Embryonic facial prominence (tissue), 1 donor: ENCODE data around the gene NKAIN4.

ENCODE experiments used
- DNase-seq: peaks from one replicate; pipeline ENCODE4 v3.0.0-alpha.2; 2016; ENCODE audit errors: extremely low spot score

NKAIN4 gene

DNA sequence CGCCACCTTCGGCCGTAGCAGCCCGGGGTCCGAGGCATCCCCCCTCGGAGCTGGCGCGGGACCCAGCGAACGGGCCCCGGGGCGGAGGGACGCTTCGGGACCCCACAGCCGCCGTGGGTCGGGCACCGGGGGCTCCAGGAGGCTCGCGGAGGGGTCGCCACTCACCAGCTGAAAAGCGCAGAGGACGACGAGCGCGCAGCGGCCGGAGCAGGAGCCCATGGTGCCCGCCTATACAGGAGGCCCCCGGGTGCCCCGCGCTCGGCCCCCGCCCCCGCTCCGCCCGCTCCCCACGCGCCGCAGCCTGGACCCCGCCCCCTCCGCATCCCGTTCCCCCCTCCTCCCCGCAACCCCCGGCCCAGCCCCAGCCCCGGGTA lies at the start of gene NKAIN4:
TSS of gene NKAIN4 (minus strand) at position 232 of the 374 bp plus-strand sequence. CDS start at position 219, 13 bp downstream.
- no peak for DNase-seq

DNA sequence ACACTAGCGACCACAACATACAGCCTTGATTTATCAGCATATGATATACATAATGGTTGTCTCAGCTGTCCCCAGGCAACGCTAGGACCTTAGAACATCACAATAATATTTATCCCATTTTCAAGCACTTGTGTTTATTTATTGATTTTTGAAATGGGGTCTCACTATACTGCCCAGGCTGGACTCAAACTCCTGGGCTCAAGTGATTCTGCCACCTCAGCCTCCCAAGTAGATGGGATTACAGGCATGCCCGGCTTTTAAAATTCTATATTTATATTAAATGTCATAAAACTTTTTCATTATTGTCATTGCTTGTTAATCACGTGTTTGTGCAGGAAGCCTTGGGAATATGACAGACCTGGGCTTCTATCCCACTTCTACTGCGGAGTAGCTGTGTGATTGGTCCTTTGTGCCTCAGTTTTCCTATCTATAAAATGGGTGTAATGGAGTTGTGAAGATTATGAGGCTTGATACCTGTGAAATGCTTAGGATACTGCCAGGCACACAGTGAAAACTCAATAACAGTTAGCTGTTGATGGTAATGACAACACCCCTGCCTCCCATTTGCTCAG lies 48.9 kb upstream of the NKAIN4 start:
- no peak for DNase-seq

DNA sequence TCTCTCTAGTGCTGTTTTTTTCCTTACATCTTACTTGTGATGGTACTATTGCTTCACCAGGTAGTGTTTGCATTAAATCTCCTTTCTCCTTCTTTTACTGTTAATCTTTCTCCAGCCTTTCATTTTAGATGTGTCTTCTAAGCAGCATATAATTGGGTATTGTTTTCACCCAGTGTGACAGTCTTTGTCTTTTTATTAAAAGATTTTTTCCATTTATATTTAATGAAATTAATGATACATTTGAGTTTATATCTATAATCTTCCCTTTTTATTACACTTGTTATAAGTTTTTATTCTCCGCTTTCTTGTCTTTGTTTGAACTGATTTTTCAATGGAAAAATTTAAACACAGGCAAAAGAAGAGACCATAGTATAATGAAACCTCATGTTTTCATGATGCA lies 47.4 kb upstream of the NKAIN4 start:
- DNase-seq = no peak

DNA sequence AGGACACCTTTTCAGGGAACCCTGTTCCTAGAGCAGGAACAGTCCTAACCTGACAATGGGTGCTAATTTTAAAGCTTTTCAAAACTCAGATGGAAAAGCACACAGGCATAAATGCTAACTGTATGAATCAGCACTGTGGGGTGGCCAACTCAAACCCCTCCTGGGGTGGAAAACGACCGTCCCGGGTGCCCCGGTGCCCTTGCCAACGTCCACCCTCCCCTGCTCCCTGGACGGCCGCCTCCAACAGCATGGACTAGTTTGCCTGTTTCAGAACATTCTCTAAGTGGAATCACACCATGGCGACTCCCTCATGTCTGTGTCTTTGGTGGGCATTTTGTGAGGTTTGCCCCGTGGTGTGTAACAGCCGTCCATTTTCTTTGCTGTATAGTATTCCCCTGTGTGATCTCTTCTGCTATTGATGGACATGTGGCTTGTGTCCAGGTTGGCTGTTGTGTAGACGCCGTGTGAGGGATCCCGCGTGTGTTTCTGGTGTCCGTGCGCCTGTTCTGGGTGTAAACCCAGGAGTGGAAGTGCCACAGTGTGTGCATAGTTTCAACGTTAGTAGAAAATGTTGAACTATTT lies 44.6 kb upstream of the NKAIN4 start:
- DNase-seq = no peak

DNA sequence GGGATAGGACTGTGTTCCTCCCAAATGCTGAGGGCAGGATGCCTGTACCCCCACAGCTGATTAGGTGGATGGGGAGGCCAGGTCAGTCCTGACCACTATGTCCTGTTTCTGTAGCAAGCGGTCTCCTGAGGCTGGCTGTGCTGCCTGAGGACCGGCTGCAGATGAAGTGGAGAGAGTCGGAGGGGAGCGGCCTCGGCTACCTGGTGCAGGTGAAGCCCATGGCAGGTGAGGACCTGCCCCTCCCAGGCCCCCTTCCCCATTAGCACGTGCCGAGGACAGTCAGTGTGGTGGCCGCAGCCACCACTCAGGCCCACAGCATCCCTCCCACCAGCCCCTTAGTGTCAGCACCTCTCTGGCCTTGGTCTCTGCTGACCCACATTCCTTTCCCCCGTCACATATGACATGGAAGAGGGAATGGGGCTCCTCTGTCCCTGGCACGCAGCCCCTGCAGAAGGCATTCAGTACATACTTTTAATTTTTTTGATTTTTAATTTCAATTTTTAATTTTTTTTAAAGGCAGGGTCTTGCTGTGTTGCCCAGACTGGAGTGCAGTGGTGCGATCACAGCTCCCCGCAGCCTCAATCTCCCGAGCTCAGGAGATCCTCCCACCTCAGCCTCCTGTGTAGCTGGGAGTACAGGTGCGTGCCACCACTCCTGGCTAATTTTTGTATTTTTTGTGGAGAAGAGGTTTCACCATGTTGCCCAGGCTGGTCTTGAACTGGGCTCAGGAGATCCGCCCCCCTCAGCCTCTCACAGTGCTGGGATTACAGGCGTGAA lies 43.7 kb upstream of the NKAIN4 start:
- no peak for DNase-seq

DNA sequence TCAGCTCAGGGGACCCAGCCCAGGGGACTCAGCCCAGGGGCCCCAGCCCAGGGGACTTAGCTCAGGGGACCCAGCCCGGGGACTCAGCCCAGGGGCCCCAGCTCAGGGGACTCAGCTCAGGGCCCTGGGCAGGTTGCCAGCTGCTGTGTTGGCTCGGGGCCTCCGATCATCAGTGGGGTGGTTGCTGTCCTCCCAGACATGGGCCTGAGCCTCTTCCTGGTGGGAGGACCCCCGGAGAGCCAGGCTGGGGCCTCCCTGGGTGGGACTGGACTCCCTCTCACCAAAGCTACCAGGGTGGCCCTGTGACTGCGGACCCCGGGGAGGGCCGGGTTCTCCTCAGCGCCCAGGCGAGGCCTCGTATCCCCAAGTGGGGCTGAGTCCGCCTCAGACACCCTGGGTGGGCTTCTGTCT lies 43.1 kb upstream of the NKAIN4 start:
- DNase-seq = no peak

DNA sequence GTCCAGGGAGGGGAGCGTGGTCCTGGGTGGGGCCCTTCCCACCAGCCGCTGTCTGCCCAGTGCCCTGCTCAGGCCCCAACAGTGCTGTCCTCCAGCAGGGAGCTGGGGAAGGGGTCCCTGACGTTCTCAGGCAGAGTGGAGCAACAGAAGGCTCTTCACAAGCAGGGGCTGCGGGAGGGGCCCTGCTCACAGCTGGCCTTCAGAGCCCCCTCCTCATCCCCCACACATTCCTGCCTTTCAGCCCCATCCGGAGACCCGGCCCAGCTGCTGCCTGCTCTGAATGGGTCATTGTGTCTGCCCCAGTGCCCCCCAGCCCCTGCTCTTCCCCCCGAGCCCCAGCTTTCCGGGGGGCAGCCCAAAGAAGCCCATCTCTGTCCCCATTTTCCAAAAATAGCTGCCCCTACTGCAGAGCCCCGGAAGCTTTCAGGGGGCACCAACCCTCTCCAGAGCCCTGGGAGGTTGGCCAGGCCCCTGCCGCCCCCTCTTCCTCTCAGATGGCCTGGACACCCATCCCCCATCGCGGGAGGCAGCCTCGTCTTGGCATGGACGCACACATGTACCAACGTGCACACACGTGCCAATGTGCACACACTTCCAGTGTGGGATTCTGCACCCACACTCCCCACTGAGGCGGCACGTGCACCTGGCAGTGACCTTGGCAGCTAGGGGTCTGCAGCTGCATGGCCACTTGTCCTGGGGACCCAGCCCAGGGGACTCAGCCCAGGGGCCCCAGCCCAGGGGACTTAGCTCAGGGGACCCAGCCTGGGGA lies 42.5 kb upstream of the NKAIN4 start:
- DNase-seq = no peak

DNA sequence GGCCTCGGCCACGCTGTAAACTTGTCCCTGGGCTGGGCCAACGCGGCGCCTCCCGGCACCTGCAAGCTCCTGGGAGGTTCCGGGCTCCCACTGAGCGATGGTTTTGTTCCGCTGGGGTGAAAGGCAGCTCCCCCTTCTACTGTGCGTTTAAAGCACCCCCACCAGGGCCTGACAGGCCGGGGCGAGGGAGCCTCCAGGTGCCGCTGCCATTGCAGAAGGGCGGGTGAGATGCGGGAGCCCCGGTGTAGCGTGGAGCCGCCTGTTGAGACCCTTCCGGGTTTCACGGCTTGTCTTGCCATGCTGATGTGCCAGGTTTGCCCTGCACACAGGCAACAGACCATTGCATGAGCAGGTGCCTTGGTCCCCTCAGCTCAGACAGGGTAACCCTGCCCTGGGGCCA lies 41.6 kb upstream of the NKAIN4 start:
- DNase-seq = no peak

DNA sequence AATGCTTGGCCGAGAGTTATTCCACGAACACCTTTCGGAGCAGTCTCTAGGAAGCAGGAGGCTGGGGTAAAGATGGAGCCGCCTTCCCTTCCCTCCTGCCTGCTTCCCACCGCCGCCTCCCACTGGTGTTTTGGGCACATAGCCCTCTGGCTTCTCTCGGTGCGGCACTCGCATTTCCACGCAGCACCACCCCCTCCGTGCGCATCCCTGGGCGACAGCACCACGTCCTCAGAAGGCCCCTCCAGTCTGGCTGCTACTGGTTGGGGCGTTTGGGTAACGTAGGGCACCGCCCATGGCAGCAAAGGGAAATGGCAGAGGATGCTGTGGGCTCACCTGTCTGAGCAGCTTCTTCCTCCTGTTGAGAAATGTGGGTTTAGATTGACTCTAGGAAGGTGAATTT lies 41.2 kb upstream of the NKAIN4 start:
- no peak for DNase-seq

DNA sequence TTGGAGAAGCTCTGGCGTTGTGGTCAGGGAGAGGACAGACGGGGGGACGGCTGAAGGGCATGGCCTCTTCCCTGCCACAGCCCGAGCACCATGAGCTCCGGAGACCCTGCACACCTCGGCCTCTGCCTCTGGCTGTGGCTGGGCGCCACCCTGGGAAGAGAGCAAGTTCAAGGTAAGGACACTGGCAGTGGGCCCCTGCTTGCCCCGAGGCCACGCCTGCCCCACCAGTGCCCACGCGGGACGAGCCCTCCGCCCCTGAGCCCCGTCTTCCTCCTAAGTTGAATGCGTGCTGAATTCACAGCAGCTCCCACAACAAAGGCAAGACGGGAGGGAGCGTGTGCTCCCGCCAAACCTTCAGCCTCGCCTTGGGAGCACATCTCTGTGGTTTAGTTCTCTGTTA lies 40.8 kb upstream of the NKAIN4 start:
- no peak for DNase-seq

DNA sequence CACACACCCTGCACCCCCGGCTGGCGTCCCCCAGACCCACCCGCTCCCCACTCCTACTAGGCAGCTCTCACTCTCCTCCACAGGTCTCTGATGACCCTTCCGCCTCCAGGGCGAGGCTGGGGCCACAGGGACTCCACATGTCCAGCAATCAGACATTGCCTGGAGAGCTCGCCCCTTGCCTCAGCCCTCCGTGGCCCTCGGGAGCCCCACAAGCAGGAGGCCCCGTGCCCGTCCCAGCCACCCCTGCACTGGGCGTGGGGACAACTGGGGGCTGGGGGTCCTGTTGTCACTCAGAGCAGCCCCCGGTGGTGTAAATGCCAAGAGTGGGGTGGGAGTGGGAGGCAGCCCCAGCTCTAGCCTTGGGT lies 40.3 kb upstream of the NKAIN4 start:
- DNase-seq = no peak

DNA sequence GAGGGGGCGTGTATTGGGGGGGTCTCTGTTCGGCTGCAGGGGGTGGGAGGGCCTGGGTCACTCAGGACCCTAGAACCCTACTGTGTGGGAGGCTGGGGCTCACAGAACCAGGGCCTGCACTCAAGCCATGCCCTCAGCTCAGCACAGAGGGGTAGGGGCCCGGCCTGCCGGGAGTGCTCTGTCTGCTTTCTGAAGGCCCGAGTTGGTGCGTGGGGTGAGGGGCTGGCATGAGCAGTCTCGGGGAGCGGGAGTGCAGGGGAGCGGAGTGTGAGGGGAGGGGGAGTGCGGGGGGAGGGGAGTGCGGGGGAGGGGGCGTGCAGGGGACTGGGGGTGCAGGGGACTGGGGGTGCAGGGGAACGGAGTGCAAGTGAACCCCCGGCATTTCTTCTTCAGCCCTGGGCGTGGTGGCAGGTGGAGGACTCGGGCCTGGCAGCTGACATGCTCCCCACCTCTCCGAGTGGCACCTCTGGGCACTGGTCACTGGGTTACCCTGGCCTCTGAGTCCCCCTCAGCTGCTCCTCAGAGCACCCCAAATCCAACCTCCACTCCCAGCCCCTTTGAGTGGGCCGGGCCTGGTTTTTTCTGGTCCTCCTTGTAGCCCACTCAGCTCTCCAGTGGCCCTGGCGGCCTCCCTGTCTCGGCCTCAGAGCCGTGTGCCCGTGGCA lies 39.7 kb upstream of the NKAIN4 start:
- no peak for DNase-seq

DNA sequence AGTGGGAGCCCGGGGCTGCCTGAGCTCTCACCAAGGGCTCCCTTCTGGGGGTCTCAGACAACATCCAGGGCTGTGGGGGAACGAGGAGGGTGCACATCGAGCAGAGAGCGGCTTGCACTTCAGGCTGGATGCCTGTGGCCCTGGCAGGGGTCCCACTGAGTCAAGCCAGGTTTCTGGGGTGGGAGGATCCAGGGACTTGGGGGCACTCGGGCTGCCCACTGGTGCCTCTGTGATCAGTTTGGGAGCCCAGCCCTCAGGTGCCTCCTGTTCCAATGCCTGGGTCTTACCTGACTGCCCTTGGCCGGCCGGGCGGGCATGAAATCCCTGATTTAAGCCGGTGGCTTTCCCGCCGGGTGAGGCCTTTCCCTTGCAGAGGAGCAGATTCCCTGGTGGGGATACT lies 39.2 kb upstream of the NKAIN4 start:
- no peak for DNase-seq

DNA sequence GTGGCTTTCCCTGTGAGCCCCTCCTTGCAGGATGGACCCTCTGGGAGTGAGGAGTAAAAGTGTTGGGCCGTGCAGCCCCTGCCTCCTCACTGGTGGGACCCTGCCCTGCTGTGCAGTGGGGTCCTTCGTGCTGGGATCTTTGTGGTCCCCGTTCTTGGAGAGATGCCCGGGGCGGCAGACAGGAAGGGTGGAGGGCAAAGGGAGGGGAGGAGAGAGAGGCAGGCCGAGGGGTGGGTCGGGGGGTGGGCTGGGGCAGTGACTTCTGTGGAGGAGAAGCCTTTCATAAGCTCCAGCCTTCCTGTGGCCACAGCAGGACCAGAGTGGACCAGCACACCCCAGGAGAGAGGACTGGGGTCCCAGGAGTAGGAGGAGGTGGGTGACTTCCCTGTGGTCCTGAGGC lies 38.6 kb upstream of the NKAIN4 start, which contains the start of gene COL20A1:
TSS of gene COL20A1 (plus strand) at position 283 of the 400 bp plus-strand sequence. CDS start 1,922 bp downstream, outside the sequence.
- no peak for DNase-seq

DNA sequence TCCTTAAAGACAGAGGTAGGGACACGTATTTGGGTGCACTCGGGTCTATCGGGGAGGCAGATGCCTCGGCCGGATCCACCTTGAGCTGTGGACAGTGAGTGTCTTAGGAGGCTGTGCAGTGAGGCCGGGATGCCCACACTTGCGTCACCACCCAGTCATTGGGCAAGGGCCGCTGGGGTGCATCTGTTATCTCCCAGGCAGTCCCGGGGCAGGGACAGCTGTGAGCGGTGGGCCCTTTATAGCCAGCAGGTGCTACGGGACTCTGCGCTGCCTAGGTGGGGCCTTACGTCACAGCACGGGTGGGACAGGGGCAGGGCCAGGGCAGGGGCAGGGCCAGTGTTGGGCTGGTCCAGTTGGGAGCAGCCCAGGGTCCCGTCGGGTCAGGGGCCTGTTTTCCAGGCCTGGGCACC lies 38.0 kb upstream of the NKAIN4 start:
- DNase-seq = no peak

DNA sequence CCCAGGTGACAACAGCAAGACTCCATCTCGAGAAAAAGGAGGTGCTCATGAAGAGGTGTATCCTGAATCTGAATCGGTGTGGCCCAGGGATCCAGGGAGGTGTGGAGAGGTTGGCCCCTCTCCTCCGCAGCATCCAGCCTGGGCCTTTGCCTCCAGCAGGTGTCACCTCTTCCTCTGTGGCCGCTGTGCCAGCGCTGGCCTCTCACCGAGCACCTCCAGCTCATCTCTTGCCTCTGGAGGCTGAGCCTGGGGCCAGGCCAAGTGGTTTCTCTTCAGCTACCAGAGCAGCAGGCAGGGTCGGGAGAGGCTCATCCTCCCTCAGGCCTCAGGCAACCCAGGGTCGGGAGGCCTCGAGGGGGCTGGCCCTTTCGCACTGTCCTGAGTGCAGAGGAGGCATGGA lies 37.5 kb upstream of the NKAIN4 start:
- DNase-seq = no peak

DNA sequence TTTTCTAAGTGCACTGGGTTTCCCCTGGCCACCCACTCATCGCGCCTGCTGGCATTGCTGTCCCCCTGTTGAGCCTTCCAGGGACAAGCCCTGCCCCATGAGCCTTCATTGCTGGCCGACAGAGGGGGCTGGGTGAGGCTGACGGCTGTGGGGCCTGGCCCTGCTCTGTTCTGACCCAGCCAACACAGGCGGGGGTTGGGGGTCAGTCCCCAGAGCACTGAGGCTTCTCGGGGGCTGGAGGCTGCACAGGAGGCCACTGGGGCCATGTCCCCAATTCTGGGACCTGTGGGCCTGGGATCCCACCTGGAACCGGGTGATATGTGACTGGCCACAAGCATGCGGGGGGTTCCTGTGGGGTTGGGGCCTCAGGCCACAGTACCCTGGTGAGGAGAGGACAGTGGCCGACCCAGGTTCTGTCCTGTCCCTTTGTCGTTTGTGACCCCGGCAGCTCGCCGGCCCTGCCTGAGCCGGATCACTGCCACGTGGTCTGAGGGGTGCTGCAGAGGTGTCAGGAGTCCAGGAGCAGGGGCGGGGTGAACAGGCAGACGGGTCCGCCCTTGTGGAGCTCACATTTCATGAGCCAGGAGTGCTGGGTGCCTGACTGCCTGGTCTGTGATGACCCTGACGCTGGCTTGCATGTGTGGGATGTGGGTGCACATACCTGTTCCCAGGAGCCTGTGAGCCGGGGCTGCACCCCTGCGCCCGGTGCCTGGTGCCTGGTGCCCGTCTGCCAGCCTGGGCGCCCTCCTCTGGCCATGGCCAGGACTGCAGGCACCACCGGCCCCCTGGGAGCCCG lies 36.6 kb upstream of the NKAIN4 start:
- no peak for DNase-seq

DNA sequence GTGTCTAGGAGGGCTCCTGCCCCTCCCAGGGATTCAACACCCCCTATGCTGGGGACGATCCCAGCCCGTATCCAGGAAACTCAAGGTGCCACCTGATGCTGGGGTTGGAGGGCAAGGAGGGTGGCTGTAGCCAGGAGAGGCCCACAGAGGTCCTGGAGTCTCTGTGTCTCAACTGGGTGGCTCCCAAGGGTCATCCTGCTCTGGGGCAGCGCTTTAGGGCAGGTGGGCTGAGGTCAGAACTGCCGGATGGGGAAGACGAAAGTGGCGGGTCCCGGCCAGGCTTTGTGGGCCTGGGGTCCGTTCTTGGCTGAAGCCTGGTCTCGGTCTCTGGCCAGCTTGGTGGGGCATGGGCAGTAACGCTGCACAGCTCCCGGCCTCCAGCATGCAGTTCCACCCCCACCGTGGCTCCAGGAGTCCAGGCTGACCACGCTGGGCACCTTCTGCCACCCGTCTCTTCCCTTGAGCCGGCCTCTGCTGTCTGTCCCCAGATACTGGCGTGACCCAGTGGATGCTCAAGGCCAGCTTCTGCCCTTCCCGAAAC lies 35.9 kb upstream of the NKAIN4 start:
- DNase-seq = no peak

DNA sequence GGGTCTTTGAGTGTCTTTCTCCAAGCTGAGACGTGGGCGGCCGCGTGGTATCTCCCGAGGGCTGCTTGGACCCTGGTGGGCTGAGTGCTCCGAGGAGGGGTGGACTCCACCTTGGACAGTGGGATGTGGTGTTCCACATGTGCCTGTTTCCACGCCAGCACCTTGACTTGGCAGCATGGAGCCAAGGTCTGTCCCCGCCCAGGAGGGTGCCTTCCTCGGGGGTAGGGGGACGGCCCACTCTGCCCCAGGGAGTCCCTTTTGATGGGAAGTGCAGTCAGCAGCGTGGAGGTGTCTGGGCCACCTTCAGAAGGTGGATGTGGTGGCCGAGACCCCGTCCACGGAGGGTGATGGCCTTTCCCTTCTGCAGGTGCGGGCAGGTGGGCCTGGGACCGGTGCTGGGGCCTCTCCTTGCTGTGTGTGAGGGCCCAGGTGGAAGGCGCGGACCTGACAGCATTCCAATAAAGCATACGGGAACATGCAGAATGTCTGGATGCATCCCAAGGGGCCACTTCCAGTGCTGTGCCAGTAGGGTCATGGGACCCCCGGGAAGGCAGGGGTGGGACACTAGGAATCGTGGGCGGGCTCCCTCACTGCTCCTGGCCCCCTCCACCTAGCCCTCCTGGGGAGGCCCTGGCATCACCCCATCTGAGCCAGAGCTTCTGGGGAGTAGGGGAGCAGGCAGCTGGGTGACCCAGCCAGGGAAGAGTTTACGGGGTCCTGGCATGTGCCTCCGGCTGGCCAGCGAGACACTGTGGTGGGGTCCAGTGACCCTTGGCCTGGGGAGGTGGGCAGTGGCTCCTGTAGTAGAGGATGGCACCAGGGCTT lies 35.3 kb upstream of the NKAIN4 start:
- DNase-seq = no peak
